H1 (cell line): Measurements from ENCODE around the gene MGRN1. TPM values are rescaled to one million over a fixed set of nuclear protein-coding genes. Genes with fewer than 3 reads are reported as not detected.

Experiments used
- CHD2 ChIP-seq: IDR thresholded peaks from 2 replicates; pipeline ENCODE4 v1.6.1; 2012; ENCODE audit warnings: low read length, improper control_type of control experiment
- CREB1 ChIP-seq: IDR thresholded peaks from 2 replicates; pipeline ENCODE4 v1.6.1; 2012; ENCODE audit warnings: inconsistent platforms
- JUND ChIP-seq: IDR thresholded peaks from 2 replicates; pipeline ENCODE4 v1.6.1; 2011; ENCODE audit warnings: mild to moderate bottlenecking, improper control_type of control experiment, low read length
- RAD21 ChIP-seq, 2 experiments: IDR thresholded peaks in 1 of 2; conservative IDR thresholded peaks in 1 of 2; 2 replicates each; pipeline ENCODE4 v1.6.1; 2011; ENCODE audit warnings: low read depth in 2 of 2, low read length in 2 of 2, improper control_type of control experiment in 1 of 2, inconsistent platforms in 1 of 2, mild to moderate bottlenecking in 1 of 2, moderate library complexity in 1 of 2
- SIRT6 ChIP-seq: IDR thresholded peaks from one replicate; pipeline ENCODE4 v1.7.1; 2012; ENCODE audit warnings: low read length, inconsistent platforms
- SIX5 ChIP-seq: IDR thresholded peaks from 2 replicates; pipeline ENCODE4 v1.6.1; 2011; ENCODE audit warnings: mild to moderate bottlenecking, low read depth, low read length
- SP1 ChIP-seq: IDR thresholded peaks from 2 replicates; pipeline ENCODE4 v1.6.1; 2011; ENCODE audit warnings: low read depth, low read length
- SUZ12 ChIP-seq: fragments of 200-600 bp; sonication (generic); IDR thresholded peaks from 2 replicates; pipeline ENCODE4 v1.6.1; 2012; ENCODE audit warnings: mild to moderate bottlenecking, inconsistent platforms, low read length, moderate library complexity, mixed read lengths
- polyA plus RNA-seq, 7 experiments: library from polyadenylated mRNA; depleted of rRNA in 3 of 7; stranded (reverse) in 5 of 7; unstranded in 2 of 7; fragments of >200 nt in 5 of 7; fragments of 200-250 nt in 2 of 7; gene quantifications; 1 replicate in 5 of 7; 2 replicates in 1 of 7; 4 replicates in 1 of 7; pipeline versions ENCODE4 v1.2.1 to v1.2.3, GENCODE V29; 2011 to 2013; ENCODE audit warnings: missing spikeins in 2 of 7, mixed read lengths in 2 of 7
- total RNA-seq: library from RNA; stranded (reverse); fragmentation: NEBNext Ultra II Directional; extraction: Animal tissue kit (Norgen Biotek cat#: 25700); gene quantifications from 2 replicates; pipeline ENCODE4 v1.2.1, GENCODE V29; 2021
- TF ChIP-seq, protein P1 (sequence below): fragments of 300-600 bp; sonication (generic); IDR thresholded peaks from 2 replicates; pipeline ENCODE4 v1.7.1; 2012; ENCODE audit warnings: low read length, moderate library complexity, mild to moderate bottlenecking, inconsistent platforms; ENCODE audit not compliant: insufficient replicate concordance
- TF ChIP-seq, protein P2 (sequence below): IDR thresholded peaks from 2 replicates; pipeline ENCODE4 v1.6.1; 2011; ENCODE audit warnings: low read depth, mild to moderate bottlenecking, low read length; ENCODE audit not compliant: insufficient read depth

MGRN1 gene
- total and polyA plus RNA-seq, 2 of the 8 experiments (the other 6 are each of a cell fraction or from before 2014, with no cell fraction given) = 15.0 to 82.3 TPM

DNA sequence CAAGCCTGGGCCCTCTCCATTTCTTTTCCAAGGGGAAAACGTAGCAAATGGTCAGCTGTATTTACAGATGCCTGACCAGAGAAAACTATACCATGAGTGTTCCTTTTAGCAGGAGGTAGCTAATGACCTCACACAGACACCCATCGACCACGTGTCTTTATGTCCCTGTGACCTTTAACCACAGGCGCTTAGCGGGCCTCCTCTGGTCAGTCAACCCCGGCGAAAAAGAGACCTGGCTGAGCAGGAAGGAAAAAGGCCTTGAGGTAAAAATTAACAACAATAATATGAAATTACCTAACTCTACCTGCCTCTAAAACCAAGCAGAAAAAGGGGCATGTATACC, 77.8 kb downstream of the MGRN1 start (continued):
- TF ChIP-seq, protein P1, sequence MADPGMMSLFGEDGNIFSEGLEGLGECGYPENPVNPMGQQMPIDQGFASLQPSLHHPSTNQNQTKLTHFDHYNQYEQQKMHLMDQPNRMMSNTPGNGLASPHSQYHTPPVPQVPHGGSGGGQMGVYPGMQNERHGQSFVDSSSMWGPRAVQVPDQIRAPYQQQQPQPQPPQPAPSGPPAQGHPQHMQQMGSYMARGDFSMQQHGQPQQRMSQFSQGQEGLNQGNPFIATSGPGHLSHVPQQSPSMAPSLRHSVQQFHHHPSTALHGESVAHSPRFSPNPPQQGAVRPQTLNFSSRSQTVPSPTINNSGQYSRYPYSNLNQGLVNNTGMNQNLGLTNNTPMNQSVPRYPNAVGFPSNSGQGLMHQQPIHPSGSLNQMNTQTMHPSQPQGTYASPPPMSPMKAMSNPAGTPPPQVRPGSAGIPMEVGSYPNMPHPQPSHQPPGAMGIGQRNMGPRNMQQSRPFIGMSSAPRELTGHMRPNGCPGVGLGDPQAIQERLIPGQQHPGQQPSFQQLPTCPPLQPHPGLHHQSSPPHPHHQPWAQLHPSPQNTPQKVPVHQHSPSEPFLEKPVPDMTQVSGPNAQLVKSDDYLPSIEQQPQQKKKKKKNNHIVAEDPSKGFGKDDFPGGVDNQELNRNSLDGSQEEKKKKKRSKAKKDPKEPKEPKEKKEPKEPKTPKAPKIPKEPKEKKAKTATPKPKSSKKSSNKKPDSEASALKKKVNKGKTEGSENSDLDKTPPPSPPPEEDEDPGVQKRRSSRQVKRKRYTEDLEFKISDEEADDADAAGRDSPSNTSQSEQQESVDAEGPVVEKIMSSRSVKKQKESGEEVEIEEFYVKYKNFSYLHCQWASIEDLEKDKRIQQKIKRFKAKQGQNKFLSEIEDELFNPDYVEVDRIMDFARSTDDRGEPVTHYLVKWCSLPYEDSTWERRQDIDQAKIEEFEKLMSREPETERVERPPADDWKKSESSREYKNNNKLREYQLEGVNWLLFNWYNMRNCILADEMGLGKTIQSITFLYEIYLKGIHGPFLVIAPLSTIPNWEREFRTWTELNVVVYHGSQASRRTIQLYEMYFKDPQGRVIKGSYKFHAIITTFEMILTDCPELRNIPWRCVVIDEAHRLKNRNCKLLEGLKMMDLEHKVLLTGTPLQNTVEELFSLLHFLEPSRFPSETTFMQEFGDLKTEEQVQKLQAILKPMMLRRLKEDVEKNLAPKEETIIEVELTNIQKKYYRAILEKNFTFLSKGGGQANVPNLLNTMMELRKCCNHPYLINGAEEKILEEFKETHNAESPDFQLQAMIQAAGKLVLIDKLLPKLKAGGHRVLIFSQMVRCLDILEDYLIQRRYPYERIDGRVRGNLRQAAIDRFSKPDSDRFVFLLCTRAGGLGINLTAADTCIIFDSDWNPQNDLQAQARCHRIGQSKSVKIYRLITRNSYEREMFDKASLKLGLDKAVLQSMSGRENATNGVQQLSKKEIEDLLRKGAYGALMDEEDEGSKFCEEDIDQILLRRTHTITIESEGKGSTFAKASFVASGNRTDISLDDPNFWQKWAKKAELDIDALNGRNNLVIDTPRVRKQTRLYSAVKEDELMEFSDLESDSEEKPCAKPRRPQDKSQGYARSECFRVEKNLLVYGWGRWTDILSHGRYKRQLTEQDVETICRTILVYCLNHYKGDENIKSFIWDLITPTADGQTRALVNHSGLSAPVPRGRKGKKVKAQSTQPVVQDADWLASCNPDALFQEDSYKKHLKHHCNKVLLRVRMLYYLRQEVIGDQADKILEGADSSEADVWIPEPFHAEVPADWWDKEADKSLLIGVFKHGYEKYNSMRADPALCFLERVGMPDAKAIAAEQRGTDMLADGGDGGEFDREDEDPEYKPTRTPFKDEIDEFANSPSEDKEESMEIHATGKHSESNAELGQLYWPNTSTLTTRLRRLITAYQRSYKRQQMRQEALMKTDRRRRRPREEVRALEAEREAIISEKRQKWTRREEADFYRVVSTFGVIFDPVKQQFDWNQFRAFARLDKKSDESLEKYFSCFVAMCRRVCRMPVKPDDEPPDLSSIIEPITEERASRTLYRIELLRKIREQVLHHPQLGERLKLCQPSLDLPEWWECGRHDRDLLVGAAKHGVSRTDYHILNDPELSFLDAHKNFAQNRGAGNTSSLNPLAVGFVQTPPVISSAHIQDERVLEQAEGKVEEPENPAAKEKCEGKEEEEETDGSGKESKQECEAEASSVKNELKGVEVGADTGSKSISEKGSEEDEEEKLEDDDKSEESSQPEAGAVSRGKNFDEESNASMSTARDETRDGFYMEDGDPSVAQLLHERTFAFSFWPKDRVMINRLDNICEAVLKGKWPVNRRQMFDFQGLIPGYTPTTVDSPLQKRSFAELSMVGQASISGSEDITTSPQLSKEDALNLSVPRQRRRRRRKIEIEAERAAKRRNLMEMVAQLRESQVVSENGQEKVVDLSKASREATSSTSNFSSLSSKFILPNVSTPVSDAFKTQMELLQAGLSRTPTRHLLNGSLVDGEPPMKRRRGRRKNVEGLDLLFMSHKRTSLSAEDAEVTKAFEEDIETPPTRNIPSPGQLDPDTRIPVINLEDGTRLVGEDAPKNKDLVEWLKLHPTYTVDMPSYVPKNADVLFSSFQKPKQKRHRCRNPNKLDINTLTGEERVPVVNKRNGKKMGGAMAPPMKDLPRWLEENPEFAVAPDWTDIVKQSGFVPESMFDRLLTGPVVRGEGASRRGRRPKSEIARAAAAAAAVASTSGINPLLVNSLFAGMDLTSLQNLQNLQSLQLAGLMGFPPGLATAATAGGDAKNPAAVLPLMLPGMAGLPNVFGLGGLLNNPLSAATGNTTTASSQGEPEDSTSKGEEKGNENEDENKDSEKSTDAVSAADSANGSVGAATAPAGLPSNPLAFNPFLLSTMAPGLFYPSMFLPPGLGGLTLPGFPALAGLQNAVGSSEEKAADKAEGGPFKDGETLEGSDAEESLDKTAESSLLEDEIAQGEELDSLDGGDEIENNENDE = no peak
- TF ChIP-seq CREB1 (no peak), CHD2 (no peak), SUZ12 (no peak), RAD21 (IDR thresholded peaks at IDR 0.05 in 1 of 2, conservative IDR thresholded peaks at IDR 0.05 in 1 of 2; ENCODE audit: low read depth in 2 of 2, low read length in 2 of 2) (no peak), SIRT6 (no peak), JUND (no peak), SP1 (no peak), SIX5 (no peak)
- TF ChIP-seq, protein P2, sequence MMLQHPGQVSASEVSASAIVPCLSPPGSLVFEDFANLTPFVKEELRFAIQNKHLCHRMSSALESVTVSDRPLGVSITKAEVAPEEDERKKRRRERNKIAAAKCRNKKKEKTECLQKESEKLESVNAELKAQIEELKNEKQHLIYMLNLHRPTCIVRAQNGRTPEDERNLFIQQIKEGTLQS = no peak
- TF ChIP-seq, all 59 proteins: peak for 0
